Measurements from ENCODE around the gene SPANXN4. TPM values are rescaled to one million over a fixed set of nuclear protein-coding genes. Genes with fewer than 3 reads are reported as not detected.

The SPANXN4 gene
- total RNA-seq, 1 experiment from 2014 or later = not detected

GRCh38 chrX:143027275-143027674, 1.5 kb downstream of the SPANXN4 start:
- Histone ChIP-seq H3K36me3 (ENCODE audit: insufficient read depth, low read length, poor library complexity, severe bottlenecking) (no peaks in the 10 kb centered on the region), H3K9me3 (ENCODE audit: low read depth, low read length, poor library complexity, severe bottlenecking) (peaks cover 15% of the 10 kb centered on the region), H3K27ac (ENCODE audit: low read depth, low read length, poor library complexity, severe bottlenecking) (no peak overlapping the region), H3K4me1 (ENCODE audit: insufficient read depth, low read length, poor library complexity, severe bottlenecking) (no peaks in the 10 kb centered on the region), H3K27me3 (replicated peaks; ENCODE audit: insufficient read depth, low read depth, low read length, poor library complexity) (no peaks in the 10 kb centered on the region), H3K4me3 (ENCODE audit: low read depth, low read length, poor library complexity, severe bottlenecking) (no peak overlapping the region)
- intact Hi-C loops (cut with micrococcal nuclease; ENCODE audit: unreplicated experiment) = no loop called here
- ChIA-PET POLR2A (ENCODE audit: low non-redundant PET) (no interaction called here), CTCF (no interaction called here)
- TF ChIP-seq EZH2 (IDR thresholded peaks at IDR 0.05; ENCODE audit: borderline replicate concordance, low read depth, low read length, poor library complexity, severe bottlenecking) (no peak), CTCF (conservative IDR thresholded peaks at IDR 0.05; ENCODE audit: low read depth, low read length) (no peak)
- no peak for DNase-seq (ENCODE audit: low spot score)
- no TSS peak for BruUV-seq (replicated peaks)

DNA sequence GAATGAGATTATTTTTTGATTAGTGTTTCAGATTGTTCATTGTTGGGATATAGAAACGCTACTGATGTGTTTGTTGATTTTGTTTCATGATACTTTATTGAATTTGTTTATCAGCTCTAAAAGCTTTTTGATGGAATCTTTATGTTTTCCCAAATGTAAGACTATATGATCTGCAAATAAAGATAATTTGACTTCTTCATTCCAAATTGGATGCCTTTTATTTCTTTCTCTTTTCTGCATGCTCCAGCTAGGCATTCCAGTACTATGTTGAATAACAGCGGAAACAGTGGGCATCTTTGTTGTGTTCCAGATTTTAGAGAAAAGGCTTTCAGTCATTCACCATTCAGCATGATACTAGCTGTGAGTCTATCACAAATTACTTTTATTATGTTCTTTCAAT, 21.8 kb downstream of the SPANXN4 start:
- BruUV-seq (replicated peaks) = no TSS peak
- CTCF ChIA-PET = no interaction called here

GRCh38 chrX:143058120-143058519, 32.4 kb downstream of the SPANXN4 start:
- TF ChIP-seq EZH2 (IDR thresholded peaks at IDR 0.05; ENCODE audit: borderline replicate concordance, low read depth, low read length, poor library complexity, severe bottlenecking) (no peak), CTCF (conservative IDR thresholded peaks at IDR 0.05; ENCODE audit: low read depth, low read length) (no peak)
- CTCF ChIA-PET = no interaction called here
- Histone ChIP-seq H3K27me3 (replicated peaks; ENCODE audit: insufficient read depth, low read depth, low read length, poor library complexity) (no peaks in the 10 kb centered on the region), H3K27ac (ENCODE audit: low read depth, low read length, poor library complexity, severe bottlenecking) (no peak overlapping the region), H3K9me3 (ENCODE audit: low read depth, low read length, poor library complexity, severe bottlenecking) (peaks cover 14% of the 10 kb centered on the region), H3K4me3 (ENCODE audit: low read depth, low read length, poor library complexity, severe bottlenecking) (no peak overlapping the region), H3K36me3 (ENCODE audit: insufficient read depth, low read length, poor library complexity, severe bottlenecking) (no peaks in the 10 kb centered on the region), H3K4me1 (ENCODE audit: insufficient read depth, low read length, poor library complexity, severe bottlenecking) (no peaks in the 10 kb centered on the region)
- no peak for DNase-seq (ENCODE audit: low spot score)
- POLR2A ChIA-PET (ENCODE audit: low non-redundant PET) = no interaction called here
- no TSS peak for BruUV-seq (replicated peaks)
- intact Hi-C loops (cut with micrococcal nuclease; ENCODE audit: unreplicated experiment) = no loop called here

More for the DNA sequence above, 21.8 kb downstream of the SPANXN4 start:
- intact Hi-C loops (cut with micrococcal nuclease; ENCODE audit: unreplicated experiment) = no loop called here
- H3K27ac ChIP-seq (ENCODE audit: low read depth, low read length, poor library complexity, severe bottlenecking) = no peak overlapping the region
- POLR2A ChIA-PET (ENCODE audit: low non-redundant PET) = no interaction called here
- no peaks in the 10 kb centered on the region for H3K27me3 ChIP-seq (replicated peaks; ENCODE audit: insufficient read depth, low read depth, low read length, poor library complexity)
- no peak overlapping the region for H3K4me3 ChIP-seq (ENCODE audit: low read depth, low read length, poor library complexity, severe bottlenecking)
- DNase-seq (ENCODE audit: low spot score) = no peak
- peaks cover 3% of the 10 kb centered on the region for H3K9me3 ChIP-seq (ENCODE audit: low read depth, low read length, poor library complexity, severe bottlenecking)
- TF ChIP-seq CTCF (conservative IDR thresholded peaks at IDR 0.05; ENCODE audit: low read depth, low read length) = no peak
- no peak for TF ChIP-seq EZH2 (IDR thresholded peaks at IDR 0.05; ENCODE audit: borderline replicate concordance, low read depth, low read length, poor library complexity, severe bottlenecking)
- no peaks in the 10 kb centered on the region for H3K4me1 ChIP-seq (ENCODE audit: insufficient read depth, low read length, poor library complexity, severe bottlenecking)
- no peaks in the 10 kb centered on the region for H3K36me3 ChIP-seq (ENCODE audit: insufficient read depth, low read length, poor library complexity, severe bottlenecking)

All from A673 (cell line).